Breast epithelium (tissue), 3 donors: ENCODE results near the gene SNRPD3.

ENCODE experiments used
- POLR2A ChIP-seq: fragments of 450-650 bp; IDR thresholded peaks from one replicate; pipeline ENCODE4 v1.6.1; 2016; ENCODE audit warnings: antibody characterized with exemption, mild to moderate bottlenecking, moderate library complexity
- TF ChIP-seq, protein P1 (sequence below), 3 donors: fragments of 450-650 bp; IDR thresholded peaks; one replicate each; pipeline ENCODE4 v1.5.1; 2016 to 2017; ENCODE audit warnings: antibody characterized with exemption in 3 of 3, mild to moderate bottlenecking in 3 of 3, moderate library complexity in 3 of 3

DNA sequence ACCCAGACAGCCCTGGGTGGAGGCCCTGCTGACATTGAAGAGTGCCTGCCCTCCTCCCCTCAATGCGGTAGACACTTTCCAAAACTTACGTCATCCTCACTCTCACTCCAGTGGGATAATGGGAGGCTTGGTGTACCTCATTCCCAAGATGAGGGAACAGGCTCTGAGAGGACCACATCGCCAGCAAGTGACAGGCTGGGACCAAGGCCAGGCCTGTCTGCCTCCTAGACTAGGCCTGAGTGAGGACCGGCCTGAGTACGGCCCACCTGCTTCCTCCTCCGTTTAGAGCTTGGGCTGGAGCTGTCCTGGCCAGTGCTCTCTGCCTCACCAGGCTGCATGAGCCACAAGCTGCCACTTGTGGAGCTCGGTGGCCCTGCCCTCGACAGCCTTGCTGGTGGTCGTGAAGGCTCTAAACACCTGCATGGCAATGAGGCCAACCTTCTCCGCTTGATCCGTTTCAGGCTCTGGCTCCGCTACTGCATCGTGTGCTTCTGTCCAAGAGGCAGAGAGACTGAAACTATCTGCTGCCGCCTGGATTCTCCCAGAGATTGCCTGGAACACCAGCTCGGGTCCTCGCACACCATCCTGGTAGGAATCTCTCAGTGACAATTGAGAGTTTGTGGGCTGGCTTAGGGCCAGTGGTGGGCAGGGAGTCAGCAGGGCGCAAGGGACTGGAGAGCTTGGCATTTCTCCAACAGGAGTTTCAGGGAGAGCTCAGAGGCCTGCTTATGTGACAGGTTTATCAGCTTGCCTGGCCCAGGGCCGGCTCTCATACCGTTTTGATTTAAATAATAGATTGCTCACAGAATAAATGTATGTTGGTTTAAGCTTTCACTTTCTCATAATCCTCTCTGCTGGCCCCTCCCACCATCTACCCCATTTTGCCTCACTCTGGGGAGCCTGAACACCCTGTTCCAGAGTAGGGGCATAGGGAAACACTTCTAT, 27.7 kb downstream of the SNRPD3 start:
- TF ChIP-seq, protein P1, sequence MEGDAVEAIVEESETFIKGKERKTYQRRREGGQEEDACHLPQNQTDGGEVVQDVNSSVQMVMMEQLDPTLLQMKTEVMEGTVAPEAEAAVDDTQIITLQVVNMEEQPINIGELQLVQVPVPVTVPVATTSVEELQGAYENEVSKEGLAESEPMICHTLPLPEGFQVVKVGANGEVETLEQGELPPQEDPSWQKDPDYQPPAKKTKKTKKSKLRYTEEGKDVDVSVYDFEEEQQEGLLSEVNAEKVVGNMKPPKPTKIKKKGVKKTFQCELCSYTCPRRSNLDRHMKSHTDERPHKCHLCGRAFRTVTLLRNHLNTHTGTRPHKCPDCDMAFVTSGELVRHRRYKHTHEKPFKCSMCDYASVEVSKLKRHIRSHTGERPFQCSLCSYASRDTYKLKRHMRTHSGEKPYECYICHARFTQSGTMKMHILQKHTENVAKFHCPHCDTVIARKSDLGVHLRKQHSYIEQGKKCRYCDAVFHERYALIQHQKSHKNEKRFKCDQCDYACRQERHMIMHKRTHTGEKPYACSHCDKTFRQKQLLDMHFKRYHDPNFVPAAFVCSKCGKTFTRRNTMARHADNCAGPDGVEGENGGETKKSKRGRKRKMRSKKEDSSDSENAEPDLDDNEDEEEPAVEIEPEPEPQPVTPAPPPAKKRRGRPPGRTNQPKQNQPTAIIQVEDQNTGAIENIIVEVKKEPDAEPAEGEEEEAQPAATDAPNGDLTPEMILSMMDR (IDR thresholded peaks at IDR 0.05) = no peak
- TF ChIP-seq POLR2A = no peak
